NCI-H1417 (cell line): ENCODE measurements around the gene PTPRG.
A peak's percentile ranks its signal among the peaks of the same experiment; 100 is the strongest.

Experiments
- DNase-seq, 3 experiments: peaks; one replicate each; lab custom pipeline; 2025; lab: John Stamatoyannopoulos, UW

Gene PTPRG

GRCh38 chr3:61894988-61895935 lies 333.9 kb downstream of the PTPRG start:
- DNase-seq, result peak; percentile 16 to 68 (median 43)

GRCh38 chr3:61896251-61896650 lies 334.9 kb downstream of the PTPRG start:
- DNase-seq, result no peak

GRCh38 chr3:61897848-61898247 lies 336.5 kb downstream of the PTPRG start:
- no peak for DNase-seq

- DNase-seq, result no peak
Observed at GRCh38 chr3:61899700-61900462, 338.5 kb downstream of the PTPRG start.

- no peak for DNase-seq
Observed at GRCh38 chr3:61901496-61901895, 340.1 kb downstream of the PTPRG start.

GRCh38 chr3:61901986-61902385 lies 340.6 kb downstream of the PTPRG start:
- DNase-seq, result peak in 2 of 3 experiments; percentile 30 to 85

GRCh38 chr3:61903074-61903473 lies 341.7 kb downstream of the PTPRG start:
- no peak for DNase-seq

- DNase-seq, result peak in 2 of 3 experiments; percentile 2 to 61
Observed at GRCh38 chr3:61903931-61904657, 342.7 kb downstream of the PTPRG start.

GRCh38 chr3:61907210-61907795 lies 345.9 kb downstream of the PTPRG start:
- no peak for DNase-seq

GRCh38 chr3:61908382-61908781 lies 347.0 kb downstream of the PTPRG start:
- DNase-seq, result no peak

GRCh38 chr3:61910732-61911131 lies 349.4 kb downstream of the PTPRG start:
- no peak for DNase-seq

GRCh38 chr3:61912158-61912557 lies 350.8 kb downstream of the PTPRG start:
- no peak for DNase-seq

GRCh38 chr3:61913701-61914100 lies 352.3 kb downstream of the PTPRG start:
- DNase-seq, result no peak

- no peak for DNase-seq
Observed at GRCh38 chr3:61914276-61914675, 352.9 kb downstream of the PTPRG start.

GRCh38 chr3:61915296-61915695 lies 353.9 kb downstream of the PTPRG start:
- DNase-seq, result no peak

- DNase-seq, result no peak
Observed at GRCh38 chr3:61919371-61919770, 358.0 kb downstream of the PTPRG start.

- DNase-seq, result no peak
Observed at GRCh38 chr3:61922118-61922517, 360.7 kb downstream of the PTPRG start.

GRCh38 chr3:61924090-61924735 lies 362.8 kb downstream of the PTPRG start:
- DNase-seq, result no peak

GRCh38 chr3:61924991-61925390 lies 363.6 kb downstream of the PTPRG start:
- no peak for DNase-seq

GRCh38 chr3:61925721-61926120 lies 364.4 kb downstream of the PTPRG start:
- no peak for DNase-seq

GRCh38 chr3:61926923-61927322 lies 365.6 kb downstream of the PTPRG start:
- DNase-seq, result no peak
